ENCODE measurements around the gene MOB1B.
"Not testable (repeated sequence)": the region's sequence is repeated elsewhere in the genome, so short reads cannot be mapped to it uniquely, and the experiment has no call there.

MOB1B gene

DNA sequence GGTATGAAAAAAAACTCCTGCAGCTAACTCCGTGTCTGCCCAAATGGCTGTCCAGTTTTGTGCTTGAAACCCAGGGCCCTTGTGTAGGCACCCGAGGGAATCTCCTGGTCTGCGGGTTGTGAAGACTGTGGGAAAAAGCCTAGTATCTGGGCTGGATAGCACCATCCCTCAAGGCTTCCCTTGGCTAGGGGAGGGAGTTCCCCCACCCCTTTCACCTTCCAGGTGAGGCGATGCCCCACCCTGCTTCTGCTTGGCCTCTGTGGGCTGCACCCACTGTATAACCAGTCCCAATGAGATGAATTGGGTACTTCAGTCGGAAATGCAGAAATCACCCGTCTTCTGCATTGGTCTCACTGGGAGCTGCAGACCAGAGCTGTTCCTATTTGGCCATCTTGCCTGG is 102.9 kb downstream of the MOB1B start:
- not testable (repeated sequence) for H3K27me3 Mint-ChIP-seq, H3K9me3 Mint-ChIP-seq
- Mint-ChIP-seq H3K27ac (peak overlapping the region; percentile 68), H3K4me3 (peak overlapping the region; percentile 24), H3K4me1 (peaks cover 88% of the 10 kb centered on the region), H3K36me3 (peaks cover 24% of the 10 kb centered on the region)

DNA sequence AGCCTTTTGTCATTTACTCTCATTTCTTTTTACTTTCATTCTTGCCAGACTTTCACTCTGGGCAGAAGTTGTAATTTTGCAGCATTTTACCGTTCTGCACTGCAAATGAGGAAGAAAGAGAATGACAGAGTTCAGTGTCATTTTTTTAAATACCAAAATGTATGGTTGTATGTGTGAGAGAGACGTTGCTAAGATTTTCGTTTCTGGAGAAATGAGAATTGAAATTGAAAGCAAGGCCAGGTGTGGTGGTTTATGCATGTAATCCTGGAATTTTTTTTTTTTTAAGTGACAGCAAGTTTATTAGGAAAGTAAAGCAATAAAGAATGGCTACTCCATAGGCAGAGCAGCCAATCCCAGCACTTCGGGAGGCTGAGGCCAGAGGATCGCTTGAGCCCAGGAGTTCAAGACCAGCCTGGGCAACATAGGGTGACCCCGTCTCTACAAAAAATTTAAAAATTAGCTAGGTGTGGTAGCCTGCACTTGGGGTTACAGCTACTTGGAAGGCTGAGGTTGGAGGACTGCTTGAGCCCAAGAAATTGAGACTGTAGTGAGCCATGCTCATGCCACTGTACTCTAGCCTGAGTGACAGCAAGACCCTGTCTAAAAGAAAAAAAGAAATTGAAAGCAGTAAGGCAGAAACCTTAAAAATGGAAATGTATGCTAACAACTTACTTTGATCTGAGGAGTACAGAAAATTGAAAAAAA is 104.2 kb downstream of the MOB1B start:
- Mint-ChIP-seq H3K9me3 (peaks cover 5% of the 10 kb centered on the region), H3K4me1 (peaks cover 77% of the 10 kb centered on the region), H3K36me3 (peaks cover 10% of the 10 kb centered on the region)

DNA sequence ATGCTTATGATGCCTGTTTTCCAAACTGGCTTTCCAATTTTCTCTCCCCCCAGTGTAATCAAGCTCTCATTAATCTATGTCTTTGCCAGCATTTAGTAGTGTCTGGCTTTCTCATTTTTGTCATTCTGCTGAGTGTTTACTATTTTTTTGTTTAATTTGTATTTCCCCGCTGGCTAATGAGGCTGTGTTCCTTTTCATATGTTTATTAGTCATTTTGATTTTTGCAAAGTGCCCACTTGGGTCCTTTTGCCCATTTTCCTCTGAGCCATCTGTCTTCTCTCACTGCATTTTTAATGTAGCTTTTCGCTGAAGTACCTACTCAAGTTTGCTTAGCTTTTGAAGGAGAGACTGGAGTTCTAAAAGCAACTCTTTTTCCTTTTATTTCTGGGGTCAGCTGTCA is 106.0 kb downstream of the MOB1B start:
- H3K27ac Mint-ChIP-seq = peak overlapping the region; percentile 83
- H3K36me3 Mint-ChIP-seq = peaks cover 4% of the 10 kb centered on the region
- H3K4me3 Mint-ChIP-seq = no peak overlapping the region
- H3K9me3 Mint-ChIP-seq = no peaks in the 10 kb centered on the region
- no peaks in the 10 kb centered on the region for H3K27me3 Mint-ChIP-seq
- peaks cover 63% of the 10 kb centered on the region for H3K4me1 Mint-ChIP-seq

More for the DNA sequence above, 104.2 kb downstream of the MOB1B start:
- H3K27me3 Mint-ChIP-seq = no peaks in the 10 kb centered on the region
- H3K27ac Mint-ChIP-seq = peak overlapping the region; percentile 96
- H3K4me3 Mint-ChIP-seq = peak overlapping the region; percentile 80

DNA sequence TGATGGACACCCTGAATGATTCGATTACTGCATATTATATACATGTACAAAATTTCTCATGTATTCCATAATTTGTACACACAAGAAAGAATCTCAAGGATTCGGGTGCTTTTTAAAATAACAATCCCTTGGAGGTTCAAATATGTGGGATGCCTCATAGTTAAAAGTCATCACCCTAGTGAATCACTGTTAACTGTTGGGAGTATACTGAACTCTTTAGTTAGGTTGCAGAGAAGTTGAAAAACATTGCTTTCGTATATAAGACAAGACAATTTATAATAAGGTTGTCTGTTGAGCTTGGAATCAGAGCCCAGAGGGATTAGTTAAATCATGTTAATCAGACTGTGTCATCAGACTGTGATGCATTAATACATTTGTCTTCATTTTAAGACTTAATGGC is 106.9 kb downstream of the MOB1B start:
- Mint-ChIP-seq H3K36me3 (peaks cover 5% of the 10 kb centered on the region), H3K9me3 (no peaks in the 10 kb centered on the region), H3K27ac (peak overlapping the region; percentile 78), H3K27me3 (no peaks in the 10 kb centered on the region), H3K4me1 (peaks cover 61% of the 10 kb centered on the region), H3K4me3 (no peak overlapping the region)

DNA sequence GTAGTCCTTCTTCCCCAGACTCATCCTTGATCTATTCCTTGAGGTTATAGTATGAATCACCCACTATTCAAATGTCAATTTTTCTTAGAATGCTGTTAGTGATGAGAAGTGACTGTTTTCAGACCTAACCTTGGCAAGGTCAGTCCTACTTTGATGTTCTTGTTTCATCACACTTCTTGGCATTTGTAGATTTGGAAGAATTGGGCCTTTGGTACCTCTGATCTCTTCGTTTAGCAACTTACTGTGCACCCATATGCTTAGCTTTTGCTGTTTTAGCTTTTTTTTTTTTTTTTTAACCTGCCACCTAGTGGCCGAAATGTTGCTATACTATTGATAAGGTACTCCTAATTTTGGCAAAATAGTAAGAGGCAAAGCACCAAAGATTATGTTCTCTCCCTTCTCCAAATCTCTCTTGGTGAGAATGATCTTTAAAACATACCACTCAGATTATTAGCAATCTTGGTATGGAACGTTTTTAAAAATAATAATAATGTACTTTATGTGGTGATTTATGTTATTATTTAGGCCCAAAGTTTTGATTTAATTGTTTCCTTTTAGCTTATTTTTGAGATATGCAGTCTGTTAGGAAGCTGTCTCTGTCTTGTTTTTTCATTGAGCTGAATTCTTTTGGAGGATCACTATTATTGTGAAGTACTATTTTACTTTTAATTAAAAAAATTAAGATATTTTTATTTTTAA is 107.9 kb downstream of the MOB1B start:
- peak overlapping the region; percentile 38 for H3K27ac Mint-ChIP-seq
- no peaks in the 10 kb centered on the region for H3K27me3 Mint-ChIP-seq
- no peak overlapping the region for H3K4me3 Mint-ChIP-seq
- H3K4me1 Mint-ChIP-seq = peaks cover 56% of the 10 kb centered on the region
- H3K9me3 Mint-ChIP-seq = no peaks in the 10 kb centered on the region
- peaks cover 5% of the 10 kb centered on the region for H3K36me3 Mint-ChIP-seq

DNA sequence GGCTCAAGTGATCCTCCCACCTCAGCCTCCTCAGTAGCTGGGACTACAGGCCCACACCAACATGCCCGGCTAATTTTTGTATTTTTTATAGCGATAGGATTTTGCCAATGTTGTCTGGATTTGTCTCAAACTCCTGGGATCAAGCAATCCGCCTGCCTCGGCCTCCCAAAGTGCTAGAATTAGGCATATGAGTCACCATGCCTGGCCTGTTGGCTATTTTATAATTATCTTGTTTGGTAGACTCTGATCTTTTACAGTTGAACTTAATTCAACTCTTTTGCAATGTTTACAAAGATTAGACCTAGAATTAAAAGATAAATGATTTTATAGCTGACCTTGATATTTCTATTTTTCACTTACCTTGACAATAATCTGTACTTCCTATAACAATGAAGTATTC is 109.3 kb downstream of the MOB1B start:
- Mint-ChIP-seq H3K4me1 (peaks cover 50% of the 10 kb centered on the region), H3K27ac (no peak overlapping the region), H3K27me3 (no peaks in the 10 kb centered on the region), H3K36me3 (peaks cover 7% of the 10 kb centered on the region), H3K4me3 (no peak overlapping the region), H3K9me3 (no peaks in the 10 kb centered on the region)

DNA sequence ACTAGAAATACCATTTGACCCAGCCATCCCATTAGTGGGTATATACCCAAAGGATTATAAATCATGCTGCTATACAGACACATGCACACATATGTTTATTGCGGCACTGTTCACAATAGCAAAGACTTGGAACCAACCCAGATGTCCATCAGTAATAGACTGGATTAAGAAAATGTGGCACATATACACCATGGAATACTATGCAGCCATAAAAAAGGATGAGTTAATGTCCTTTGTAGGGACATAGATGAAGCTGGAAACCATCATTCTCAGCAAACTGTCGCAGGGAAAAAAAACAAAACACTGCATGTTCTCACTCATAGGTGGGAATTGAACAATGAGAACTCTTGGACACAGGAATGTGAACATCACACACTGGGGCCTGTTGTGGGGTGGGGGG is 115.2 kb downstream of the MOB1B start:
- not testable (repeated sequence) for H3K9me3 Mint-ChIP-seq, H3K4me3 Mint-ChIP-seq, H3K27me3 Mint-ChIP-seq, H3K27ac Mint-ChIP-seq
- H3K36me3 Mint-ChIP-seq = peaks cover 11% of the 10 kb centered on the region
- H3K4me1 Mint-ChIP-seq = peaks cover 35% of the 10 kb centered on the region

DNA sequence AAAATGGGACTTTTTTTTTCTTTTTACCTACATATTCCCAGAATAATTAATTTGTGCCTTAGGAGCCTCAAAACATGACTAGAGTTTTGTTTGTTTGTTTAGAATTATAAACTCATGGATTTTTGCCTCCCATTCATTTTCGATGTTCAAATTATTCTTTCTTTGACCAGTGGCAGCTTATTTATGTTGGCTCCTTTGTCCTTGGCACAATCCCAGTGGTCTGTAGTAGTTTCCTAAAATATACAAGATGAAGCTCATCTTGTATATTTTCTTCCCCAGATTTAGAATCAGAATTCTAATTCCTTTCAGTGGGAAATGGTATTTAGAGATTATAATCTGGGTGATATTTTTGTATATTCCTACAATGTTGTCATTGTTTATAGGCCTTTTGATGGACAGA is 118.4 kb downstream of the MOB1B start:
- Mint-ChIP-seq H3K4me3 (no peak overlapping the region), H3K9me3 (no peaks in the 10 kb centered on the region), H3K36me3 (peaks cover 16% of the 10 kb centered on the region), H3K27ac (no peak overlapping the region), H3K4me1 (peaks cover 26% of the 10 kb centered on the region), H3K27me3 (no peaks in the 10 kb centered on the region)

DNA sequence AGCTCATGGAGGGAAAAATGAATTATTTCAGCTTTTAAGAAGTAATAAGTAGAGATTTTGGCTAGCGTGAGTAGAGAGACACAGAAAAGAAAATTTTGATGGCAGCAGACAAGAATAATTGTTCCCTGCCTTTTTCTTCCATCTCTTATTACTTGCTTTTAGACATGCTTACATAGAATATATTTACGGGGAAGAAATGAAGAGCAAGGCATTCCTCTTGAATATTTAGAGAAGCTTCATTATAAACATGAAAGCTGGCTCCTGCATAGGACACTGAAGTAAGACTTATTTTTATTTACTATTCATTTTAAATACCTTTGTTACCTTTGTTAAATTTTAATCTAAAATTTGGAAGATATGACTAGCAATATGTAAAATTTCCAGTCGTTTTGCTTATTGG is 123.5 kb downstream of the MOB1B start:
- peaks cover 21% of the 10 kb centered on the region for H3K36me3 Mint-ChIP-seq
- H3K9me3 Mint-ChIP-seq = no peaks in the 10 kb centered on the region
- H3K27me3 Mint-ChIP-seq = no peaks in the 10 kb centered on the region
- H3K27ac Mint-ChIP-seq = peak overlapping the region; percentile 68
- H3K4me1 Mint-ChIP-seq = peaks cover 17% of the 10 kb centered on the region
- H3K4me3 Mint-ChIP-seq = no peak overlapping the region

DNA sequence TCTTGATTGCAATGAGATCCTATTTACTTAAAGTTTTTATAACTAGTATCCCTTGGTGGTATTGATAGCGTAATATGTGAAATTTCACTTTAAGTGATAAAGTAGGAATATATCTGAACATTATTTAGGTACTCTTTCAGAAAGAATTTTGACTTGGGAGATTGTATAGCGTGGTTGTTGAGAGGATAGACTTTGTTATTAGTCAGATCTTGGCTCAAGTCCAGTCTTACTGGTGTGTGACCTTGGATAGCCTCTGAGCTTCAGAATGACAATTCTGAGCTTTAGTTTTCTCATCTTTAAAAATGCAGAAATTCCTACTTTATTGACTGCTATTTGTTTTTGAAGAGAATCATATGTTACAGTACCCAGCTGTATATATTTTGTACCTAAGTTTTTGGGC is 123.9 kb downstream of the MOB1B start:
- peak overlapping the region; percentile 68 for H3K27ac Mint-ChIP-seq
- no peaks in the 10 kb centered on the region for H3K27me3 Mint-ChIP-seq
- H3K9me3 Mint-ChIP-seq = no peaks in the 10 kb centered on the region
- peaks cover 16% of the 10 kb centered on the region for H3K4me1 Mint-ChIP-seq
- peaks cover 21% of the 10 kb centered on the region for H3K36me3 Mint-ChIP-seq
- H3K4me3 Mint-ChIP-seq = no peak overlapping the region

DNA sequence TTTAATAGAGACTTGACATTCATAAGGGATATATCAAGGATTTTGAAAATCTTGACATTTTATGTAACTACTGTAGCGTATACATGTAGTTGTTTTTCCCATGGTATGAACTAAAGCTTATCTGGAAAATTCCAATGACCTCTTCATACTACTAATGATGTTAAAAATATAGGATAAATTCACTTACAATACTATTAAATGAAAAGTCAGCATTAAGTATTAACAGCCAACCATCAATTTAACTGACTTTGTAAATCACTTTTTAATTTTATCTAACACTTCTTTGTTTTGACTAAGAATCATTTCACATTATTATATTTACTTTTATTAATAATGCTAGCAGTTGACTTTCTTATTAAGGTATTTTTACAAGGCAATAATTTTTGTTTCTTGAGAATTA is 125.4 kb downstream of the MOB1B start:
- Mint-ChIP-seq H3K4me1 (peaks cover 11% of the 10 kb centered on the region), H3K27me3 (no peaks in the 10 kb centered on the region), H3K4me3 (no peak overlapping the region), H3K27ac (no peak overlapping the region), H3K9me3 (no peaks in the 10 kb centered on the region), H3K36me3 (peaks cover 21% of the 10 kb centered on the region)

DNA sequence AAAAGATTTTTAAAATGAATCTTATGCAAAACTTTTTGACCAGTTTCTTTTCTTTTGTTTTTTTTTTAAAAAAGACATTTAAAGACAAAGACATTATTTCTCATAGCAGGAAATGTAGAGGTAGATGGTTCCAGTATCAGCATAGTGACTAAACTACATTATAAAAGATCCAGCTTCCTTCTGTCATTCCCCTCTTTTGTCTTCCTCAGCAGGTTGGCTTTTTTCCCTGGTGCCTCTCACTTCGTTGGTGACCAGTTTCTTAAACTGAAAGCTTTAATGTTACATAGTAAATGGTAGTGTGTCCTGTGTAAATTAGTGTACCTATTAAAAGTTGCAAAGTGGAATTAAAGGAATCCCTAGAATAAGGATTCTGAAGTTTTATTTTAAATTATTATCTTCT is 127.3 kb downstream of the MOB1B start:
- H3K27ac Mint-ChIP-seq = no peak overlapping the region
- H3K4me1 Mint-ChIP-seq = peaks cover 4% of the 10 kb centered on the region
- no peaks in the 10 kb centered on the region for H3K27me3 Mint-ChIP-seq
- H3K36me3 Mint-ChIP-seq = peaks cover 19% of the 10 kb centered on the region
- H3K9me3 Mint-ChIP-seq = no peaks in the 10 kb centered on the region
- H3K4me3 Mint-ChIP-seq = no peak overlapping the region

DNA sequence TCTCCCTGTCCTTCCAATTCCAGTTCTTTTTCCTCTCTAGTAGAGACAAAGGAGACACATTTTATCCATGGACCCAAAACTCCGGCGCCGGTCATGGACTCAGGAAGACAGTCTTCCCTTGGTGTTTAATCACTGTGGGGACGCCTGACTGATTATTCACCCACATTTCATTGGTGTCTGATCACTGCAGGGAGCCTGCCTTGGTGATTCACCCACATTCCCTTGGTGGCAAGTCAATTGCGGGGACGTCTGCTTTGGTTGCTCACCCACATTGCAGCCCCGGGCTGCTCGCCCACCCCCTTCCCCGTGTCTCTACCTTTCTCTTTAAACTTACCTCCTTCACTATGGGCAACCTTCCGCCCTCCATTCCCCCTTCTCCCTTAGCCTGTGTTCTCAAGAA is 129.9 kb downstream of the MOB1B start:
- not testable (repeated sequence) for H3K27ac Mint-ChIP-seq, H3K4me1 Mint-ChIP-seq

More for the DNA sequence above, 129.9 kb downstream of the MOB1B start:
- not testable (repeated sequence) for H3K4me3 Mint-ChIP-seq, H3K27me3 Mint-ChIP-seq, H3K9me3 Mint-ChIP-seq
- H3K36me3 Mint-ChIP-seq = peaks cover 14% of the 10 kb centered on the region

All from activated naive CD4-positive, alpha-beta T cell treated with anti-CD3 and anti-CD28 coated beads, Interleukin-2, amount 50 U/mL, for 24 hours (primary cell).